SU-DHL-6 (cell line): ENCODE data around the gene MAP3K8.
"Not testable (repeated sequence)": the region's sequence is repeated elsewhere in the genome, so short reads cannot be mapped to it uniquely, and the experiment has no call there.

Experiments used
- H2AFZ ChIP-seq: fragments of 200-600 bp; sonication (generic); 2 replicates; pipeline ENCODE4 v1.6.1; 2014; ENCODE audit warnings: low read depth, mild to moderate bottlenecking, moderate library complexity, mixed read lengths, antibody characterized with exemption, low read length; ENCODE audit not compliant: severe bottlenecking
- H3F3A ChIP-seq: fragments of 200-600 bp; shearing (Covaris generic); 2 replicates; pipeline ENCODE4 v1.6.0; 2016; ENCODE audit warnings: antibody characterized with exemption, mild to moderate bottlenecking; ENCODE audit not compliant: insufficient read depth
- H3K27ac ChIP-seq: fragments of 200-600 bp; sonication (generic); 2 replicates; pipeline ENCODE4 v1.5.1; 2016; ENCODE audit warnings: low read depth, mild to moderate bottlenecking, low read length, moderate library complexity, mixed read lengths
- H3K27me3 ChIP-seq: fragments of 200-600 bp; sonication (generic), shearing (Covaris generic); 2 replicates; pipeline ENCODE4 v1.6.0; 2014; ENCODE audit warnings: mild to moderate bottlenecking, low read length
- H3K36me3 ChIP-seq: fragments of 200-600 bp; sonication (generic); 2 replicates; pipeline ENCODE4 v1.6.1; 2014; ENCODE audit warnings: mild to moderate bottlenecking, low read length, mixed read lengths
- H3K4me2 ChIP-seq: fragments of 300-600, 200-600 bp; shearing (Covaris generic), sonication (generic); 2 replicates; pipeline ENCODE4 v1.6.0; 2014; ENCODE audit warnings: low read length, low read depth, mild to moderate bottlenecking; ENCODE audit not compliant: poor library complexity, severe bottlenecking
- H3K4me3 ChIP-seq: fragments of 200-600 bp; sonication (generic); 2 replicates; pipeline ENCODE4 v1.5.1; 2014; ENCODE audit warnings: antibody characterized with exemption, low read length, mild to moderate bottlenecking, mixed read lengths; ENCODE audit not compliant: insufficient read depth, poor library complexity, severe bottlenecking
- H3K79me2 ChIP-seq: fragments of 200-600 bp; sonication (generic); 2 replicates; pipeline ENCODE4 v1.6.1; 2014; ENCODE audit warnings: mild to moderate bottlenecking, low read length, moderate library complexity; ENCODE audit not compliant: insufficient read depth
- H3K9ac ChIP-seq: fragments of 200-600 bp; sonication (generic); 2 replicates; pipeline ENCODE4 v1.7.0; 2014; ENCODE audit warnings: mild to moderate bottlenecking, low read length
- H3K9me2 ChIP-seq: fragments of 200-600 bp; sonication (generic); replicated peaks from 2 replicates; pipeline ENCODE4 v1.6.1; 2014; ENCODE audit warnings: low read length; ENCODE audit not compliant: insufficient read depth
- H3K9me3 ChIP-seq: fragments of 200-600 bp; sonication (generic); 2 replicates; pipeline ENCODE4 v1.6.1; 2014; ENCODE audit warnings: low read length, mixed read lengths; ENCODE audit not compliant: insufficient read depth
- H4K20me1 ChIP-seq: fragments of 200-600 bp; sonication (generic); 2 replicates; pipeline ENCODE4 v1.6.1; 2014; ENCODE audit warnings: low read depth, mild to moderate bottlenecking, antibody characterized with exemption, low read length, moderate library complexity, mixed read lengths
- CTCF ChIP-seq: fragments of 200-600 bp; sonication (generic); IDR thresholded peaks from one replicate; pipeline ENCODE4 v1.5.1; 2017; ENCODE audit warnings: antibody characterized with exemption, mild to moderate bottlenecking, low read length, moderate library complexity; ENCODE audit not compliant: insufficient read depth, poor library complexity, severe bottlenecking
- EZH2phosphoT487 ChIP-seq: fragments of 200-600 bp; sonication (generic), shearing (Covaris generic); conservative IDR thresholded peaks from 2 replicates; pipeline ENCODE4 v1.6.1; 2018; ENCODE audit warnings: mild to moderate bottlenecking, antibody characterized with exemption, low read length, moderate library complexity, mixed read lengths

MAP3K8 gene

GRCh38 chr10:30422981-30423654, 10.9 kb upstream of the MAP3K8 start:
- Histone ChIP-seq H4K20me1 (no peaks in the 10 kb centered on the region), H3K36me3 (no peaks in the 10 kb centered on the region), H3K4me2 (no peak overlapping the region), H3K27ac (no peak overlapping the region), H3K79me2 (no peaks in the 10 kb centered on the region), H3K9ac (no peak overlapping the region), H3K9me2 (no peaks in the 10 kb centered on the region), H3K9me3 (no peaks in the 10 kb centered on the region), H3F3A (no peaks in the 10 kb centered on the region), H3K27me3 (no peaks in the 10 kb centered on the region), H2AFZ (no peak overlapping the region), H3K4me3 (no peak overlapping the region)
- TF ChIP-seq EZH2phosphoT487 = no peak
- no peak for TF ChIP-seq CTCF

- not testable (repeated sequence) for H3K9me3 ChIP-seq, H3K79me2 ChIP-seq, H3F3A ChIP-seq, H3K27ac ChIP-seq, H2AFZ ChIP-seq, H3K36me3 ChIP-seq, H3K4me2 ChIP-seq, H3K9ac ChIP-seq, H3K4me3 ChIP-seq, H4K20me1 ChIP-seq, H3K9me2 ChIP-seq, H3K27me3 ChIP-seq
These were observed 10.2 kb upstream of the MAP3K8 start for GRCh38 chr10:30423655-30424275.

- H3K4me2 ChIP-seq = no peak overlapping the region
- no peaks in the 10 kb centered on the region for H3K9me2 ChIP-seq
- no peak overlapping the region for H3K9ac ChIP-seq
- H3K9me3 ChIP-seq = no peaks in the 10 kb centered on the region
- no peak overlapping the region for H3K4me3 ChIP-seq
- H3K36me3 ChIP-seq = no peaks in the 10 kb centered on the region
- no peaks in the 10 kb centered on the region for H3K79me2 ChIP-seq
- no peak overlapping the region for H2AFZ ChIP-seq
- H4K20me1 ChIP-seq = no peaks in the 10 kb centered on the region
- TF ChIP-seq CTCF (no peak), EZH2phosphoT487 (no peak)
- no peaks in the 10 kb centered on the region for H3K27me3 ChIP-seq
- H3K27ac ChIP-seq = no peak overlapping the region
- H3F3A ChIP-seq = no peaks in the 10 kb centered on the region
These were observed 8.5 kb upstream of the MAP3K8 start for GRCh38 chr10:30425336-30426075.
